Liver (tissue), 3 donors: ENCODE measurements around the gene MAML3.

Source experiments
- ATF3 ChIP-seq: IDR thresholded peaks from 2 replicates; pipeline ENCODE4 v1.6.1; 2016; ENCODE audit warnings: antibody characterized with exemption
- CTCF ChIP-seq: fragments of 150-350 bp; IDR thresholded peaks from 2 replicates; pipeline ENCODE4 v1.5.1; 2017; ENCODE audit warnings: improper control_type of control experiment, low read depth, low read length; ENCODE audit not compliant: missing input control
- EGR1 ChIP-seq, 2 donors: IDR thresholded peaks; 2 replicates each; pipeline ENCODE4 v1.6.1; 2016 to 2018; ENCODE audit warnings: antibody characterized with exemption in 2 of 2, low read depth in 2 of 2
- FOXA1 ChIP-seq: IDR thresholded peaks from 2 replicates; pipeline ENCODE4 v1.6.1; 2016; ENCODE audit warnings: antibody characterized with exemption
- TAF1 ChIP-seq: conservative IDR thresholded peaks from 2 replicates; pipeline ENCODE4 v1.6.1; 2016; ENCODE audit warnings: antibody characterized with exemption, mild to moderate bottlenecking
- donor health status: healthy.
- donor health status: healthy.

- TF ChIP-seq ATF3 (no peak), FOXA1 (no peak), CTCF (no peak), TAF1 (no peak), EGR1 (IDR thresholded peaks at IDR 0.05; ENCODE audit: low read depth in 2 of 2) (no peak)
Observed at GRCh38 chr4:139872274-139872673, 281.7 kb downstream of the MAML3 start.
